ENCODE results near the gene UNK. TPM values are rescaled to one million over a fixed set of nuclear protein-coding genes. Genes with fewer than 3 reads are reported as not detected.

The UNK gene
- total RNA-seq, 2 experiments from 2014 or later: 33.7 to 36.1 TPM

DNA sequence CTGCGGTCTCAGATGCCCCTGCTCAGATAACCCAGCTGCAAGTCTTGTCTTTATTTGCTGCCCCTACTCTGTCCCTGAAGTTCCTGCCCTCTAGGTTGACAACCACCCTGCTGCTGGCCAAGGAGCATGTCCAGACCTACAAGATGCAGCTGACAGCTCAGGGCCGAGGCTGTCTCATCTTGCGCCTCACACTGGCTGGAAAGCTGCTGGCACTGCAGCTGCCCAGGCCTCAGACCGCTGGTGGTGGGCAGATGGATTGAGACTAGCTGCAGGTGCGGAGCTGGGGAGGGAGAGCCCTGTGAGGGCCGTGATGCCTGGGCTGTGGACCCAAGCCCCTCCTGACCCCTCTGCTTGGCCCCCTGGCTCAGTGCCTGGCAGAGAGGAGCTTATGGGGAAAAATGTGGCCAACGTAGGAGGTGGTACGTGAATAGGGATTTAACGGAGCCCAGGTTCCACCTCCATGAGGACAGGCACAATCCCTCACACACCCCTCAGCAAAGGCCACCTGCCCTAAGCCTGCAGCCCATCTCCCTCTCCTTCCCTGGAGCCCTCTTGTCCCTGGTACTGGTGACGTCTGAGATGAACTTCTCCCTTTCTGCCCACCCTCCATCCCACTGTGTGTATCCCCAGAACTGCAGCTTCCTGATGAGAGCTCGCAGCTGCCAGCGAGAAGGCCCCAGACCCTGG is 11.3 kb upstream of the UNK start:
- peaks cover 40% of the 10 kb centered on the region for H3K36me3 Mint-ChIP-seq (ENCODE audit: low read depth)
- H3K9me3 Mint-ChIP-seq: no peaks in the 10 kb centered on the region
- no peaks in the 10 kb centered on the region for H3K27me3 ChIP-seq (ENCODE audit: control insufficient read depth in 1 of 2, insufficient read depth in 2 of 2, low read length in 2 of 2)
- H3K36me3 ChIP-seq (ENCODE audit: insufficient read depth, low read length): peaks cover 32% of the 10 kb centered on the region
- H3K27ac ChIP-seq (ENCODE audit: low read depth in 1 of 2, low read length in 2 of 2): no peak overlapping the region
- intact Hi-C loops (cut with DNase I, micrococcal nuclease): no loop called here
- peaks cover 12% of the 10 kb centered on the region for H3K4me1 ChIP-seq (ENCODE audit: insufficient read depth, low read length)
- ATAC-seq (ENCODE audit: poor library complexity) (no peak), DNase-seq (peak in 1 of 14 experiments; percentile 37)
- H3K4me3 Mint-ChIP-seq: peak overlapping the region; percentile 97
- TF ChIP-seq, protein P1, sequence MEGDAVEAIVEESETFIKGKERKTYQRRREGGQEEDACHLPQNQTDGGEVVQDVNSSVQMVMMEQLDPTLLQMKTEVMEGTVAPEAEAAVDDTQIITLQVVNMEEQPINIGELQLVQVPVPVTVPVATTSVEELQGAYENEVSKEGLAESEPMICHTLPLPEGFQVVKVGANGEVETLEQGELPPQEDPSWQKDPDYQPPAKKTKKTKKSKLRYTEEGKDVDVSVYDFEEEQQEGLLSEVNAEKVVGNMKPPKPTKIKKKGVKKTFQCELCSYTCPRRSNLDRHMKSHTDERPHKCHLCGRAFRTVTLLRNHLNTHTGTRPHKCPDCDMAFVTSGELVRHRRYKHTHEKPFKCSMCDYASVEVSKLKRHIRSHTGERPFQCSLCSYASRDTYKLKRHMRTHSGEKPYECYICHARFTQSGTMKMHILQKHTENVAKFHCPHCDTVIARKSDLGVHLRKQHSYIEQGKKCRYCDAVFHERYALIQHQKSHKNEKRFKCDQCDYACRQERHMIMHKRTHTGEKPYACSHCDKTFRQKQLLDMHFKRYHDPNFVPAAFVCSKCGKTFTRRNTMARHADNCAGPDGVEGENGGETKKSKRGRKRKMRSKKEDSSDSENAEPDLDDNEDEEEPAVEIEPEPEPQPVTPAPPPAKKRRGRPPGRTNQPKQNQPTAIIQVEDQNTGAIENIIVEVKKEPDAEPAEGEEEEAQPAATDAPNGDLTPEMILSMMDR (IDR thresholded peaks at IDR 0.05): no peak
- H3K4me1 Mint-ChIP-seq (ENCODE audit: low read depth): peaks cover 34% of the 10 kb centered on the region
- peak overlapping the region; percentile 72 for H3K27ac Mint-ChIP-seq
- POLR2A ChIA-PET: interaction anchor here (0.6 to 8.7 kb wide), 9 partner anchors 10 to 123 kb away, joined by 3 to 246 read pairs (median 4); partner anchors contain the start of genes GALK1, TRIM65, UNC13D and UNK
- no peaks in the 10 kb centered on the region for H3K9me3 ChIP-seq (ENCODE audit: control insufficient read depth in 1 of 2, insufficient read depth in 1 of 2, low read length in 2 of 2)
- no peaks in the 10 kb centered on the region for H3K27me3 Mint-ChIP-seq
- CTCF ChIA-PET: interaction anchor here (0.5 to 2.0 kb wide), 7 partner anchors 10 to 65 kb away, joined by 3 to 6 read pairs (median 3); no protein-coding TSS in a partner anchor
- H3K4me3 ChIP-seq (ENCODE audit: low read length): no peak overlapping the region

DNA sequence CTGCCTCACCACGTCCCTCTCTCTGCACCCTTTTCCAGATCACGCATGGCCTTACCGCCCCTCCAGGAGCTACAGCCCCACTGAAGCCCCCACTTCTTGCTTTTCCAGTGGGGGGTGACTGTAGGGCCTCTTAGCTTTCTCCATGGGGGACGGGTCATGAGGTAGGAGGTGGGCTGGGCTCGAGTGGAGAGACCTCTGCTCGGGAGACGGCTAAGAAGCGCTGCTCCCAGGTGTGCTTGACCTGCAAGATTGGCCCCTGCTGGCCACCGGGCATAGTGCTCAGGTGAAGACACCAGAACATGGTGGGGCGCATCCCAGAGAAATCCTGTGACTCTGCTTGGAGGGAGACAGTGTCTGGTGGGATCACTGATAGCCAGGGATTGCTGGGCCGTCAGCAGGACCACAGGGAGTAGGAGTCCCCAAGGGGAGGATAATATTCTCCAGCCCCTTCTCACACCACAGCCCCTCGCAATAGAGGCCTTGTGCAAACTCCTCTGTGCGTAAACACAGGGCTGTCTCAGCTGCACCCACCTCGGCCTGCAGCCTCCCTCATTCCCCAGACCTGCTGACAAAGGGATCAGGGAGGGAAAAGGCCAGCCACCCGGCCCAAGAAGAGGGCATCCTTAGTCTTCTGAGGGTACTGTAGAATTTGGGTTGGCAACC is 10.7 kb upstream of the UNK start:
- no peak overlapping the region for H3K4me3 ChIP-seq (ENCODE audit: low read length)
- H3K9me3 ChIP-seq (ENCODE audit: control insufficient read depth in 1 of 2, insufficient read depth in 1 of 2, low read length in 2 of 2): no peaks in the 10 kb centered on the region
- H3K27me3 ChIP-seq (ENCODE audit: control insufficient read depth in 1 of 2, insufficient read depth in 2 of 2, low read length in 2 of 2): no peaks in the 10 kb centered on the region
- peaks cover 12% of the 10 kb centered on the region for H3K4me1 ChIP-seq (ENCODE audit: insufficient read depth, low read length)
- ChIA-PET CTCF (interaction anchor here (1.0 to 3.5 kb wide), 5 partner anchors 9 to 26 kb away, joined by 3 to 16 read pairs (median 4); partner anchors contain the start of gene GALK1), POLR2A (interaction anchor here (1.0 to 8.7 kb wide), 9 partner anchors 11 to 123 kb away, joined by 3 to 246 read pairs (median 4); partner anchors contain the start of genes GALK1, TRIM65, UNC13D and UNK)
- intact Hi-C loops (cut with DNase I, micrococcal nuclease): no loop called here
- Mint-ChIP-seq H3K27me3 (no peaks in the 10 kb centered on the region), H3K9me3 (no peaks in the 10 kb centered on the region), H3K4me3 (peak overlapping the region; percentile 97), H3K27ac (peak overlapping the region; percentile 72), H3K4me1 (ENCODE audit: low read depth) (peaks cover 38% of the 10 kb centered on the region), H3K36me3 (ENCODE audit: low read depth) (peaks cover 47% of the 10 kb centered on the region)
- peaks cover 39% of the 10 kb centered on the region for H3K36me3 ChIP-seq (ENCODE audit: insufficient read depth, low read length)
- DNase-seq (peak in 2 of 14 experiments; percentile 44 to 56), ATAC-seq (ENCODE audit: poor library complexity) (no peak)
- TF ChIP-seq, protein P1 (IDR thresholded peaks at IDR 0.05): no peak
- H3K27ac ChIP-seq (ENCODE audit: low read depth in 1 of 2, low read length in 2 of 2): no peak overlapping the region

DNA sequence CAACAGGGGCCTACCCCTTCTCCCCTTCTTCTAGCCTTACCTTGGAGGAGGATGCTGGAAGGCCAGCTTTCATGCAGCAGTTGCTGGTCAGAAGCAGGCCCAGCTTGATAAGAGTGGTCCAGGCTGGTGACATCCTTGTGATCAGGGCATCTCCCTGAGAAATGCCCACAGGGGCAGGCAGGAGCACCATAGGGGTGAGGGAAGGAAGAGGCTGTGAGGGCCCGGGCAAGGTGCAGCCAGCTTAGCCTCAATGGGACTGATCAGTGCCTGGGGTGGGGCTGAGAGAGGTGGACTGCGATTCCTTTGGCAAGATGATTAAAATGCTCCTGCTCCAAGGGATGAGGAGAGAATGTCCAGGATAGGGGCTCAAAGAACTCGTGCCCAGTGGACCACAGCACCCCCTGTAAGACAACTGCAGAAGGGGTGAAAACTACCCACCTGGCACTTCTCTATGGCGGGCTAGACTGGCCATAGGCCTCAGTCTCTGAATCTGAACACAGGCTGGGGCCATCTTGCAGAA is 10.1 kb upstream of the UNK start:
- ChIA-PET POLR2A (interaction anchor here (1.3 to 8.7 kb wide), 11 partner anchors 11 to 249 kb away, joined by 3 to 246 read pairs (median 11); partner anchors contain the start of genes GALK1, LLGL2, UNC13D and UNK), CTCF (interaction anchor here (1.8 to 3.5 kb wide), 3 partner anchors 9 to 21 kb away, joined by 4 to 16 read pairs (median 6); partner anchors contain the start of gene GALK1)
- H3K27ac Mint-ChIP-seq: peak overlapping the region; percentile 72
- peak in 2 of 14 experiments; percentile 13 to 39 for DNase-seq
- TF ChIP-seq, protein P1 (IDR thresholded peaks at IDR 0.05): no peak
- H3K27me3 Mint-ChIP-seq: peaks cover 2% of the 10 kb centered on the region
- Histone ChIP-seq H3K36me3 (ENCODE audit: insufficient read depth, low read length) (peaks cover 40% of the 10 kb centered on the region), H3K4me3 (ENCODE audit: low read length) (no peak overlapping the region), H3K4me1 (ENCODE audit: insufficient read depth, low read length) (peaks cover 12% of the 10 kb centered on the region), H3K9me3 (ENCODE audit: control insufficient read depth in 1 of 2, insufficient read depth in 1 of 2, low read length in 2 of 2) (no peaks in the 10 kb centered on the region), H3K27me3 (ENCODE audit: control insufficient read depth in 1 of 2, insufficient read depth in 2 of 2, low read length in 2 of 2) (no peaks in the 10 kb centered on the region), H3K27ac (ENCODE audit: low read depth in 1 of 2, low read length in 2 of 2) (no peak overlapping the region)
- peak; percentile 3 for ATAC-seq (ENCODE audit: poor library complexity)
- H3K9me3 Mint-ChIP-seq: no peaks in the 10 kb centered on the region
- H3K36me3 Mint-ChIP-seq (ENCODE audit: low read depth): peaks cover 50% of the 10 kb centered on the region
- peaks cover 40% of the 10 kb centered on the region for H3K4me1 Mint-ChIP-seq (ENCODE audit: low read depth)
- intact Hi-C loops (cut with DNase I, micrococcal nuclease): no loop called here
- peak overlapping the region; percentile 97 for H3K4me3 Mint-ChIP-seq

Data from CD4-positive, alpha-beta T cell (primary cell).